Astrocyte (in vitro differentiated cells and primary cell): ENCODE results near the gene NT5C1B. TPM values are rescaled to one million over a fixed set of nuclear protein-coding genes. Genes with fewer than 3 reads are reported as not detected.
A peak's percentile ranks its signal among the peaks of the same experiment; 100 is the strongest.

Experiments
- DNase-seq: peaks from one replicate; pipeline ENCODE4 v3.0.0-alpha.2; 2010; ENCODE audit warnings: low read depth
- FAIRE-seq: peaks from 2 replicates; lab custom pipeline; 2011; peaks lifted over from hg19 to GRCh38; lab: Jason Lieb, UNC
- H2AFZ ChIP-seq: 2 replicates; pipeline ENCODE4 v1.6.0; 2012; ENCODE audit warnings: low read depth, low read length, inconsistent platforms
- H3K27ac ChIP-seq: 2 replicates; pipeline ENCODE4 v1.5.1; 2011; ENCODE audit warnings: low read depth, low read length, inconsistent platforms
- H3K27me3 ChIP-seq: 2 replicates; pipeline ENCODE4 v1.6.0; 2011; ENCODE audit warnings: low read length, inconsistent platforms; ENCODE audit not compliant: insufficient read depth
- H3K36me3 ChIP-seq: 2 replicates; pipeline ENCODE4 v1.5.1; 2011; ENCODE audit warnings: low read length, inconsistent platforms; ENCODE audit not compliant: insufficient read depth
- H3K4me1 ChIP-seq: 2 replicates; pipeline ENCODE4 v1.5.1; 2011; ENCODE audit warnings: low read length, inconsistent platforms; ENCODE audit not compliant: insufficient read depth
- H3K4me2 ChIP-seq: 2 replicates; pipeline ENCODE4 v1.6.0; 2012; ENCODE audit warnings: low read length, inconsistent platforms
- H3K4me3 ChIP-seq: 2 replicates; pipeline ENCODE4 v1.5.1; 2011; ENCODE audit warnings: low read depth, mild to moderate bottlenecking, low read length, inconsistent platforms; ENCODE audit not compliant: insufficient read depth
- H3K79me2 ChIP-seq: 2 replicates; pipeline ENCODE4 v1.6.0; 2012; ENCODE audit warnings: mild to moderate bottlenecking, low read length, inconsistent platforms; ENCODE audit not compliant: insufficient read depth
- H3K9ac ChIP-seq: 2 replicates; pipeline ENCODE4 v1.6.0; 2012; ENCODE audit warnings: mild to moderate bottlenecking, low read length, inconsistent platforms
- H3K9me3 ChIP-seq: 2 replicates; pipeline ENCODE4 v1.5.1; 2012; ENCODE audit warnings: low read depth, mild to moderate bottlenecking, low read length, inconsistent platforms; ENCODE audit not compliant: insufficient read depth
- H4K20me1 ChIP-seq: 2 replicates; pipeline ENCODE4 v1.6.0; 2012; ENCODE audit warnings: low read length, inconsistent platforms; ENCODE audit not compliant: insufficient read depth
- H3K27ac Mint-ChIP-seq: one replicate; pipeline ENCODE4 v1.8.0; 2021; ENCODE audit warnings: mild to moderate bottlenecking, mixed read lengths; ENCODE audit not compliant: unreplicated experiment
- H3K27me3 Mint-ChIP-seq: one replicate; pipeline ENCODE4 v1.8.0; 2021; ENCODE audit warnings: low read depth, mixed read lengths; ENCODE audit not compliant: unreplicated experiment
- H3K36me3 Mint-ChIP-seq: one replicate; pipeline ENCODE4 v1.8.0; 2021; ENCODE audit warnings: low read depth, mixed read lengths; ENCODE audit not compliant: unreplicated experiment
- H3K4me1 Mint-ChIP-seq: one replicate; pipeline ENCODE4 v1.8.0; 2021; ENCODE audit warnings: low read depth, mixed read lengths; ENCODE audit not compliant: unreplicated experiment
- H3K4me3 Mint-ChIP-seq: one replicate; pipeline ENCODE4 v1.8.0; 2021; ENCODE audit warnings: mild to moderate bottlenecking, moderate library complexity, mixed read lengths; ENCODE audit not compliant: unreplicated experiment
- H3K9me3 Mint-ChIP-seq: one replicate; pipeline ENCODE4 v1.8.0; 2021; ENCODE audit warnings: mild to moderate bottlenecking, mixed read lengths; ENCODE audit not compliant: unreplicated experiment
- EZH2 ChIP-seq: IDR thresholded peaks from 2 replicates; pipeline ENCODE4 v1.6.1; 2012; ENCODE audit warnings: mild to moderate bottlenecking, low read length, inconsistent platforms; ENCODE audit not compliant: insufficient read depth
- total RNA-seq: library from RNA; stranded (reverse); gene quantifications from 2 replicates; pipeline ENCODE4 v1.2.1, GENCODE V29; 2021
- TF ChIP-seq, protein P1 (sequence below): IDR thresholded peaks from 2 replicates; pipeline ENCODE4 v1.5.1; 2011; ENCODE audit warnings: low read depth, mild to moderate bottlenecking, inconsistent platforms, low read length, moderate library complexity; ENCODE audit not compliant: insufficient read depth

The NT5C1B gene
- total RNA-seq, 1 donor from 2014 or later, result not detected

DNA sequence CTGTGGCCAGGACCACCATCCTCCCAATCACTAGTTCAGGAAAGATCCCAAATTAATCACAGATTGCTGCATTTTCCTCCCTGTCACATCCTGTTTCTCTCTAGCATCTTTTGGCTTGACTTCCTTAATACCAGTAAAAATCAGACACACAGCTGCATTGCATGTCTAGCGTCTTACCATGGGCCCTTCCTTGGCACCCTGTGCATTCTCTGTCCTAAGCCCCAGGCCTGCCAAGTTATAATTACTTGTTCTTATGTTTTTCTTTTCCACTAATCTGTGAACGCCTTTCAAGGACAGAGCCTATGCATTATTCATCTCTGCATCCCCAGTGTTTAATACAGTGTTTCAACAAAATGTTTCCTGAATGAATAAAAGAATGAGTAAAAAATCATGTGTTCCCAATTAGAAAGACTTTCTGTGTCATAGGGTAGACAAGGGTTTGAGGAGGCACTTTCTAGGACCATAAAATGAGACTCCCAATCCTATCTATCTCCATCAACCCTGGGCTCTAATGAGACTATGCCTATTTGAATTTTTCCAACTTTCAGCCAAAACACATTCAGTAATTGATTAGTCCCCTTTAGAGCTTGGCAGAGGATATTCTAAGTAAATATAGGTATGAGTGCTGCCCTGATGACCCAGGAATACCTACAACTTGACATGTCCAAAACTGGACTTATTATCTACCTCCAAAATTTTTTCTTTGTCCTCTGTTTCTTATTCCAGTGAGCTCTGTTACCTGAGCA is 10.3 kb upstream of the NT5C1B start:
- Histone ChIP-seq H3K4me1 (no peaks in the 10 kb centered on the region), H4K20me1 (no peaks in the 10 kb centered on the region), H3K27me3 (no peaks in the 10 kb centered on the region), H2AFZ (no peak overlapping the region), H3K4me2 (no peak overlapping the region), H3K36me3 (no peaks in the 10 kb centered on the region), H3K4me3 (no peak overlapping the region), H3K9me3 (no peaks in the 10 kb centered on the region), H3K27ac (no peak overlapping the region), H3K9ac (no peak overlapping the region), H3K79me2 (no peaks in the 10 kb centered on the region)
- no peak overlapping the region for H3K4me3 Mint-ChIP-seq
- no peaks in the 10 kb centered on the region for H3K4me1 Mint-ChIP-seq
- H3K27ac Mint-ChIP-seq, result no peak overlapping the region
- peaks cover 2% of the 10 kb centered on the region for H3K36me3 Mint-ChIP-seq
- FAIRE-seq (peak; percentile 54), DNase-seq (peak; percentile 18)
- no peaks in the 10 kb centered on the region for H3K9me3 Mint-ChIP-seq
- H3K27me3 Mint-ChIP-seq, result no peaks in the 10 kb centered on the region
- TF ChIP-seq, protein P1, sequence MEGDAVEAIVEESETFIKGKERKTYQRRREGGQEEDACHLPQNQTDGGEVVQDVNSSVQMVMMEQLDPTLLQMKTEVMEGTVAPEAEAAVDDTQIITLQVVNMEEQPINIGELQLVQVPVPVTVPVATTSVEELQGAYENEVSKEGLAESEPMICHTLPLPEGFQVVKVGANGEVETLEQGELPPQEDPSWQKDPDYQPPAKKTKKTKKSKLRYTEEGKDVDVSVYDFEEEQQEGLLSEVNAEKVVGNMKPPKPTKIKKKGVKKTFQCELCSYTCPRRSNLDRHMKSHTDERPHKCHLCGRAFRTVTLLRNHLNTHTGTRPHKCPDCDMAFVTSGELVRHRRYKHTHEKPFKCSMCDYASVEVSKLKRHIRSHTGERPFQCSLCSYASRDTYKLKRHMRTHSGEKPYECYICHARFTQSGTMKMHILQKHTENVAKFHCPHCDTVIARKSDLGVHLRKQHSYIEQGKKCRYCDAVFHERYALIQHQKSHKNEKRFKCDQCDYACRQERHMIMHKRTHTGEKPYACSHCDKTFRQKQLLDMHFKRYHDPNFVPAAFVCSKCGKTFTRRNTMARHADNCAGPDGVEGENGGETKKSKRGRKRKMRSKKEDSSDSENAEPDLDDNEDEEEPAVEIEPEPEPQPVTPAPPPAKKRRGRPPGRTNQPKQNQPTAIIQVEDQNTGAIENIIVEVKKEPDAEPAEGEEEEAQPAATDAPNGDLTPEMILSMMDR, result no peak
- TF ChIP-seq EZH2, result no peak

DNA sequence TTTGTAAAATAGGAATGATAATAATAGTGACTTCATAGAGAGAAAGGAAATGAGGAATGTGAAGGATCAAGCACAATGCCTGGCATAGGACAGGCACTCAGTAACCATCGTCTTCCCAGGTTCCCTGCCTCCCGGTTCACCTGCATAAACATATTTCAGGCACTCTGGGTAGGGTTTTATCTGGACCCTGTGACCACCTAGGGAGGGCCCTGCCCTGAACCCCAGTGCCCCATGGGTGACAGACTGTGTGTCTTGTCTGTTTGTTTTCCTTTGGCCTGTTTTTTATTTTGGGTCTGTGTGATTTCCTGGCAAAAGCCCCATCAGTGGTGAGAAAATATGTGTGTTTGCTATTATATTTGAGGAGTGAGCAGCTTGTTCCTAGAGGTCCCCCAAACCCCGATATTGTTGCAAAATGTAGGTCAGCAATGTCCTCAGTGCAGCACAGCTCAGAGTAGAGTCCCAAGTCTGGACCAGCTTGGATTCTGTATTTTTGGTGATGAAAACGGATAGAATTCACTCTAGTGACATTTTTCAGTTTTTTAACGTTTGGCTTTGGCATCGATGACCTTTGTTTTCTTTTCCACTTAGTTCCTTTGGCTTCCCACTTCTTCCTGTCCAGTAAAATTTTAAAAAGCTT is 9.6 kb upstream of the NT5C1B start:
- Histone ChIP-seq H3K9me3 (no peaks in the 10 kb centered on the region), H3K4me3 (no peak overlapping the region), H2AFZ (no peak overlapping the region), H3K27ac (no peak overlapping the region), H3K27me3 (no peaks in the 10 kb centered on the region), H3K9ac (no peak overlapping the region), H4K20me1 (no peaks in the 10 kb centered on the region), H3K4me2 (no peak overlapping the region), H3K36me3 (no peaks in the 10 kb centered on the region), H3K79me2 (no peaks in the 10 kb centered on the region), H3K4me1 (no peaks in the 10 kb centered on the region)
- Mint-ChIP-seq H3K4me3 (no peak overlapping the region), H3K27me3 (no peaks in the 10 kb centered on the region), H3K27ac (no peak overlapping the region), H3K9me3 (no peaks in the 10 kb centered on the region), H3K4me1 (no peaks in the 10 kb centered on the region), H3K36me3 (peaks cover 2% of the 10 kb centered on the region)
- TF ChIP-seq, protein P1, result no peak
- TF ChIP-seq EZH2, result no peak
- FAIRE-seq (no peak), DNase-seq (no peak)

DNA sequence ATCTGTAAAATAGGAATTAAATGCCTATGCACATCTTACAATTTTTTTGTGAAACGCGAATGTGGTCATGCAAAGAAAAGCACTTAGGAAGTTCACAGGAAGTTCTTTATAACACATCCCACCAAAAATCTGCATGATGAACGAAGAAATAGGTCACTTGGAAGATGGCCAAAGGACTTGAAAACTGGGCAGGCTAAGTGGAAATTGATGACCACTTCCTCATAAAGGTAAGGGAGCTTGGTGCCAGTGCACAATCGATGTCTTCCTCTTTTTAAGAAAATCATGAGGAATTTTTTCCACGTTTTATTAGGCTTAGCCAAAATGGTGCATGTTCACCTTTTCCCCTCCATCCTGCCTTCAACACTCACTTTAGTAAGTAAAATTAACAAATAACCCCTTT is 8.2 kb upstream of the NT5C1B start:
- Histone ChIP-seq H4K20me1 (no peaks in the 10 kb centered on the region), H3K4me2 (no peak overlapping the region), H3K4me3 (no peak overlapping the region), H3K9me3 (no peaks in the 10 kb centered on the region), H3K9ac (no peak overlapping the region), H3K36me3 (no peaks in the 10 kb centered on the region), H3K79me2 (no peaks in the 10 kb centered on the region), H3K27me3 (no peaks in the 10 kb centered on the region), H3K27ac (no peak overlapping the region), H3K4me1 (no peaks in the 10 kb centered on the region), H2AFZ (no peak overlapping the region)
- FAIRE-seq, result no peak
- Mint-ChIP-seq H3K36me3 (peaks cover 2% of the 10 kb centered on the region), H3K9me3 (no peaks in the 10 kb centered on the region), H3K4me3 (no peak overlapping the region), H3K27ac (no peak overlapping the region), H3K4me1 (no peaks in the 10 kb centered on the region), H3K27me3 (no peaks in the 10 kb centered on the region)
- DNase-seq, result no peak
- TF ChIP-seq EZH2, result no peak
- TF ChIP-seq, protein P1, result no peak
